SKM-1 (cell line): ENCODE results near the gene ANKFN1.
A peak's percentile ranks its signal among the peaks of the same experiment; 100 is the strongest.

Source experiments
- DNase-seq: peaks from one replicate; lab custom pipeline; 2025; ENCODE audit not compliant: unreplicated experiment; lab: John Stamatoyannopoulos, UW

Gene ANKFN1, protein sequence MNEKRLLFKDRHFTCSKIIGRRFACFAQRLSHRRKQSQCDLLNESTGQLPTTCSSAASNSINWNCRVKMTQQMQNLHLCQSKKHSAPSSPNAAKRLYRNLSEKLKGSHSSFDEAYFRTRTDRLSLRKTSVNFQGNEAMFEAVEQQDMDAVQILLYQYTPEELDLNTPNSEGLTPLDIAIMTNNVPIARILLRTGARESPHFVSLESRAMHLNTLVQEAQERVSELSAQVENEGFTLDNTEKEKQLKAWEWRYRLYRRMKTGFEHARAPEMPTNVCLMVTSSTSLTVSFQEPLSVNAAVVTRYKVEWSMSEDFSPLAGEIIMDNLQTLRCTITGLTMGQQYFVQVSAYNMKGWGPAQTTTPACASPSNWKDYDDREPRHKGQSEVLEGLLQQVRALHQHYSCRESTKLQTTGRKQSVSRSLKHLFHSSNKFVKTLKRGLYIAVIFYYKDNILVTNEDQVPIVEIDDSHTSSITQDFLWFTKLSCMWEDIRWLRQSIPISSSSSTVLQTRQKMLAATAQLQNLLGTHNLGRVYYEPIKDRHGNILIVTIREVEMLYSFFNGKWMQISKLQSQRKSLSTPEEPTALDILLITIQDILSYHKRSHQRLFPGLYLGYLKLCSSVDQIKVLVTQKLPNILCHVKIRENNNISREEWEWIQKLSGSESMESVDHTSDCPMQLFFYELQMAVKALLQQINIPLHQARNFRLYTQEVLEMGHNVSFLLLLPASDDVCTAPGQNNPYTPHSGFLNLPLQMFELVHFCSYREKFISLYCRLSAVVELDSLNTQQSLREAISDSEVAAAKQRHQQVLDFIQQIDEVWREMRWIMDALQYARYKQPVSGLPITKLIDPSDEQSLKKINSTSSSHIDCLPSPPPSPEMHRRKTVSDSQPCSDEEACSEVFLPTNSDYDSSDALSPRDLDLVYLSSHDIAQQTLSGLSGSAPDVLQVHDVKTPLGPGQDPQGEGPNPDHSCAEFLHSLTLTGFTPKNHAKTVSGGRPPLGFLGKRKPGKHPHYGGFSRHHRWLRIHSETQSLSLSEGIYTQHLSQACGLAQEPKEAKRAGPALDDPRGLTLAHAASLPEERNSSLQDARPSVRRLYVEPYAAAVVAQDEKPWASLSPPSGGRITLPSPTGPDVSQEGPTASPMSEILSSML

DNA sequence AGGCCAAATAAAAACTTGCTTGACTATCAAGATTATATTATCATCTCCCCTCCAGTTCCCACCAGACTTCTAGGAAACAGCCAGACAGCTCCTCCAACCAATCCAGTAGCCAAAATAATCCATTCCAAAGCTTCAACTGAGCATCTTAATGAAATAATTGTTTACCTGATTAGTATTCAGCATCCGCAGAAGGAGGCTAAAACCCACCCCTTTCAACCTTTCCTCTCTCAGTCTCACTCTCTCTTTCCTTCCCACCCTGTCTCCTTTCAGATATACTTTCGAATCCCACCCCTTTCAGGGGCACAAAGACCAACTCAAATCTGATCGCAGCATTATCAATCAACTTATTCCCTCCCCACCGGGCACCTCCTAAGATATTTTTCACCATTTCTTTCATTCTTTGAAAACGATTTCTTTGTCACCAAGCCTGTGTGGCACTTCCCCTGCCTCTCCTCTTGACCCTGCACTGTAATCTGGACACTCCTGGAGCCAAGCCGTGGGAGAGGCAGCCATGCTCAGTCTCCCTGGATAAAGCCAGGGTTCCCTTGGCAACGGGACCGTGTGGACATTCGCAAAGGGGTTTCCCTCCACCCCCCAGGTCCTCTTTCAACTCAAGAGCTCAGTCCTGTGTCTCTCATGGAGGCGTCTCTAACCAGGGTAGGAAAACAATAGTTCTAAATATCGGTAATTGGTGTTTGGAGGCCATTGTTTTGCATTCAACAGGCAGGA, at the start of gene ANKFN1:
Gene ANKFN1 (plus strand): TSS at position 602 of the 729 bp plus-strand sequence. CDS start 59,193 bp downstream, outside the sequence.
- no peak for DNase-seq

DNA sequence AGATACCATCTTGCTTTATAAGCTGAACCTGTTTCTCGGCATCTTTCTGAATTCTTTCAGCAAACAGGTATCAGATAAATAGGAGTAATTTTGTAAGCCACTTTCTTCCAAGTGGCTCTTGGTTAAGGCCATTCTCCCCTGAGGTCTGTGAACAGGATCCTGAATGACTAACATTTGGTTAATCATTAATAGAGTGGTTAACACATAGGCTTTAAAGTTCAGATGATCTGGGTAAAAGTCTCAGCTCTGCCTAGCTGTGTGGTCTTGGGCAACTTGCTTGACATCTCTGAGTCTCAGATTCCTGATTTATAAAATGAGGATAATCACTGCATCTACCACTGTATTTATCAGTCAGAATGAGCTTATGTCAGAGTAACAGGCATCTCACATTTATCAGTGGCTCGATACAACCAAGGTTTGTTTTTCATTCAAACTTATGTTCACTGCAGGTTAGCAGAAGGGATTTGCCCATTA, 44.4 kb upstream of the ANKFN1 start:
- no peak for DNase-seq

DNA sequence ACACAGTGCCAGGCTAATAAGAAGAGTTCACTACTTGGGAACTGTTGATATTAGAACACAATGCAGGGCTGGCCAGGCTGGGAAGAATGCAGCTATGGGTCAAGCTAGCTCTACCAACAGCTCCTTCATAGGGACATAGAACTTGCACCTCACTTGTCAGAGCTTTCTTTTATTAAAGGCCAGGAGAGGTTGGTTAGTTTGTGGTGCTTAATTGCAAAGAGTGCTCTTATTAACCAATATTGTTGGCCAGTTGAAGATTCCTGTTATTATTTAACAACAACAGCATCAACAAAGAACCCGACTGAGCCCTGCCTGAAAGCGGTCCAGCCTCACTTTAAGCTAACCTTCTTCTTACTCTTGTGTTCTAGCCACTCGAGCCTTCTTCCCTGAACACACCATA, 43.4 kb upstream of the ANKFN1 start:
- DNase-seq: no peak

DNA sequence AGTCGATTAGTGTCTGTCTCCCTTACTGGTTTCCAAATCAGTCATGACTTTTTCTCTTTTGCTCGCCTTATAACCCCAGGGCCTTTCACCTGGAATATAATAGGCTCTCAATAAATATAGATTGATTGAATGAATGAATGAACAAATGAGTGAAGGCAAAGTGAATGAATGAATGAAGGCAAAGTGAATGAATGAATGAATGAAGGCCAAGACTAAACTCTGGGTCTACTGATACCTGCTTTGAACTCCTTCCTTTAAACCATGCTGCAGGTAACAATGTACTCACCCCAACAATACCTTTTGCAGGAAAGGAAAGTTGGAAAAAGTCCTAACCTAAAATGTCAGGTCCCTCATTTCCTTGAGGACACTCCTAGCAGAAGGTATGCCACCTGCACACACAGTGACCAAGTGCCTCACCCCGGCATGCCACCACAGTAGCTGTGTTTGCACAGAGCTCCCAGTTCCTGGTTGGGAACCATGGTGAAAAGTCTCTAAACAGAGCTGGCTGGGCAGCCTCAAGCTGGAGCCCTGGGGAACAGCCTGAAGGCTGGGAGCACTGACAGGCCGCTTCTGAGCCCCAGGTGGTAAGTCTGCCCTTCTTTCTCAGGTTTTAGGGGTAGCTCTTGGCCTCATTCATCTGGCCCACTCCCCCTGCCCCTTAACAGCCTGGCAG, 42.7 kb upstream of the ANKFN1 start:
- DNase-seq: no peak

DNA sequence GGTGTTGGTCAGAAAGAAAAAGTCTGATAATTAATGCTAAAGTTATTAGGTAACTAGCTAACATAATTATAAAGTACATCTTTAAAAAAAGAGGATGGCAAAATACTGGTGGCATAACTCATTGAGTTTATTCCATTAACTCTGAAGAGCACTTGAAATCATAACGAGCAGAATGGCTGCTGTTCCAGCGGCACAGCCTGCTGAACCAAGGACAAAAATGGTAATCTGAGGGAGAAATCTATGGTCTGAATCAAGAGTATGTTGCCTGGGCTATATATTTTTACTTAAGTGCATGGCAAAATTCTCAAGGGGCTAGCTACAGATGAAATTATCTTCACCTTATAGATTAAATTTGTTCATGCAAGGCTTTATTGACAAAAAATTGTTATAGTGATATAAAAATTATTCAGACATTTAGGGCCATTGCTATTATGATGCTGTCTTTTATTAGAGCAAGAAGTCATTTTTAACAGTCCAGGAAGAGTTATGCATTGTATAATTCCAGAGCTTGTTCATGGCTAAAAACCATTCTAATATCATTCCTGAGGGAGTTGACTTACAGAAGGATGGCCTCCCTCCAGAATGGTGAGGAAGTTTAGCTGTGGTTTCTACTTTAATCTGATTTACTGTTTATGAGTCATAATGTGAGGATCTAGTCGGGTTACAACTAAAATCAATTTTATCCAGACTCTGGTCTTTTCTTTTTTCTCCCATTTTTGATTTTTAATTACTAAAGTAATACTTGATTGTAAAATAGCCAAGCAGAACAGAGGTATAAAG, 41.4 kb upstream of the ANKFN1 start:
- no peak for DNase-seq

DNA sequence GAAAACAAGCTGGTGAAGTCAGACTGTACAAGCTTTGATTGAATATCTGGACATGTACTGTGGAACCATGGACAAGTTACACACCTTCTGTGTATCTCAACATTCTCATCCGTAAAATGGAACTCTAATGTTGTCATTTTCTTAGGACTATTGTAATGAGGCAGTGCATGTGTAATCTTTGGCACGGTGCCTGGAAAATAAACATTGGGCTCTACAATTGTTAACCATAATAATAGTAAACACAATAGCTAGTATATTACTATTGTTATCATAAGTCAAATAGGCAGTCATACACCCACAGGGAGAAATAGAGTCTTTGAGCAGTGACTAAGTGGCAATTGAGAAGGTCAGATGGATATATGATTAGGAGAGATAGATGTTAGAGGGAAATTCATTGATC, 39.8 kb upstream of the ANKFN1 start:
- DNase-seq: no peak

DNA sequence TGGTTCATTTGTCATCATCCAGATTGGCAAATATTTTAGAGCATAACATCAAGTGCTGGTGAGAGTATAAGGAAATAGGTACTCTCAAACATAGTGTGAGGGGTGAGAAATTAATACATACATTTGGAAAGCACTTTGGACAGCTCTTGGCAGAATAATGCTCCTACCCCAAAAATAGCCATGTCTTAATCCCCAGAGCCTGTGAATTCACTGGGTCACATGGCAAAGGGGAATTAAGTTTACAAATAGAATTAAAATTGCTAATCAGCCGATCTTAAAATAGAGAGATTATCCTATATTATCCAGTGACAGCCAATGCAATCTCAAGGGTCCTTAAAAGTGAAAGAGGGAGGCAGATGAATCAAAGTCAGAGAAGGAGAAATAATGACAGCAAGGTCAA, 38.8 kb upstream of the ANKFN1 start:
- DNase-seq: no peak

DNA sequence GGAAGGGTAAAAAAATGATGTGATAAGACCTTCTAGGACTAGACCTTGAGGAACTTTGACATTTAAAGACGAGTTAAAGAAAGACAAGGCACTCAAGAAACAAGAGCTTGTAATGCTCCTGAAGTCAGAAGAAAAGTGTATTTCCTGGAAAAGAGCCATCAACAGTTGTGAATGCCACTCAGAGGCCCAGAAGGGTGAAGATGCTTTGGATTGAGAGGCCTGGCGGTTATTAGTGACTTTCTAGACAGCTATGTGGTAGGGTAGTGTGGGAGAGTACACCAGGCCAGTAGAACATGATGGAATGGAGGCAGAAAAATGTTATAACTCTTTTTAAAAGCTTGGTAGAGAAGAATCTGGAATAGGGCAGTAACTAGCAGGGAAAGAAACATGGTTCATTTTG, 34.1 kb upstream of the ANKFN1 start:
- no peak for DNase-seq

DNA sequence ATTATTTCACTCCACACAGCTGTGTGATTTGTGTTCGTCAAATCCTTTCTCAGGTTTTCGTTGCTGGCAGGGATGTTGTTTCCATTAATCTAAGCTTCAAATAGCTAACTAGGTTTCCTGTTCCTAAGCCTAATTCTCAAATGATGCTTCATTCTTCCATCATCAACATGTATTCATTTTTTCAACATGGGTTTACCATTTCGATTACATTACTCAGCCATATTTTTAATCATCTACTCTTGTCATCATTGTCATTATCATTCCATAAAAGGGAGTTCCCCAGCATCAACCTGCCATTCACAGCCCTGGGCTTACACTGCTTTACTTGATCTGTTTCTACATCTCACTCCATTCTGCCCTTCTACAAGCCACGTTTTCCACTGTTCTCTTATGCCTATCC, 33.3 kb upstream of the ANKFN1 start:
- DNase-seq: no peak

DNA sequence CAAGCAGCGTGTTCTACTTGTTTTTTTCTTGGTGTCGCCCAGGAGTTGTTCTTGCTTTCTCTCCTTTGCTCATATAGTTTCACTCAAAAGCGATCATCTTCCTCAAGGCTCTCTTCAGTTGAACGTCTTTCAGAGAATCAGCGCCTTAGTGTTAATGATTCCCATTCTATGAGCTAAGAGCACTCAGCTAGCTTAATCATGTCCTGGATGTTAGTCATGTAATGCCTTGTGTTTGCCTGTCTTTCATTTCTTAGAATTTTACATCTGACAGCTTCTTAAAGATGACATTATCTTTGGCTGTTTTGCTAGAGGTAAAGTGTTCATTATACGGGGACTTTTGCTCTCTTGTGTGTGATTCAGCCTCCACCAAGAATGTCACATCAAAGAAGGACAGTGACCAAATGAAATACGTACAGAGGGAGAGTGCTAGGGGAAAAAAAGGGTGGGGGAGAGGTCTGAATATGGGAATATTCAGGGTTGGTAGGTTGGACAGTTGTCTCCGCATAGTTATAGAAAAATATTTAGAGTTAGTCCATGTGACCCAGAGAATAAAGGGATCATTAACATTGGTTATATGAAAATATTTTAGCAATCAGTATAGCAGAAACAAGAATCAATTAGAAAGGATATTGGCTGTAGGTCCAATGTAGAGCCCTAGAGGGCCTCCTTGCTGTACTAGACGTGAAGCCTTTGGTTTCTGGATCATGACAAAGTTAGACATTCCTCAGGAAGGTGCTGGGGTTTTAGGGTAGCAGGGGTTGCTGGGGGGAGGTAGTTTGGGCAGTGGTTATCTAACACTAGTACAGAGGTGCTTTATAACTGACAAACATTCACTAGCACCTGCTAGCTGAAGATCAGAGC, 31.9 kb upstream of the ANKFN1 start:
- DNase-seq: no peak

DNA sequence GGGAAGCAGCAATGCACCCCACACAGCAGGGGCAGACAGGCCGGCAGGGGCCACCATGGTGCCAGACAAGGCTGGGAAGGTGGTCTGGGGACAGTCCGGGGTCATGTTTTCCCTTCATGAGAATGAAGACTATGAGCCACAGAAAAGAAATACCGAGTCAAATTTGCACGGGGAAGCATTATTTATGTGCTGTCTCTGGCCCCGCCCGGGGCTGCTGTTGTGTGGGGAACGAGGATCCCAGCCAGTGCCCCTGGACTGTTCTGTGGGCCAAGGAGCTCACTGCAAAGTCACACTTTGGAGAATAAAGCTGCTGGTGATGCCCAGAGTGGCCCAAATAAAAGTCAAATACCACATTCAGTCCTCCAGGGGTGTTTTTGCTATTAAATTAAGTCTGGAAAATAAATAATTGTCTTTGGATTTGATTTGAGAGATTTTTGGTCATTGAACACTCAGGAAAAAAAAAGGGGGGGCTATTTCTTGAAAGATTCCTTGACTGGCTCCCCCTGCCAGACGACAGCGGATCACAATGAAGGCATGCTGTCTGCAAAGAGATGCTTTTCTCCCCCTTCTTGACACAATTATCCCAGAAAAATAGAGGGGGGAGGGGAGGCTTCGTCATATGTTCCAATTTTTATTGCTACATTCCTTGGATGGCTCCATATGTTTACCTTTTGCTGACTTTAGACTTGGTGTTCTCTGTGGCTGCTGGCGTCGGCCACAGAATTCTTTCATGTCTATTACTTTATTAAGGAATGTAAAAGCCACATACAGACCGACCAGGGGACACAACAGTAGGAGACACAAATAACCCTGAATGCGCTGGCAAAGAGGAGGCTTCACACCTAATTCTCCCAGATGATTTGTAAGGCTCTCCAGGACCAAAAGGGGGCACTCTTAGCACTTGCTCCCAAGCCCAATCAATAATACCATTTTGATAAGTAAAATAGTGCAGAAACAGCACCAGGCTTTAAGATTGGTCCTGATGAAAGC, 27.1 kb upstream of the ANKFN1 start:
- DNase-seq: peak; percentile 18

DNA sequence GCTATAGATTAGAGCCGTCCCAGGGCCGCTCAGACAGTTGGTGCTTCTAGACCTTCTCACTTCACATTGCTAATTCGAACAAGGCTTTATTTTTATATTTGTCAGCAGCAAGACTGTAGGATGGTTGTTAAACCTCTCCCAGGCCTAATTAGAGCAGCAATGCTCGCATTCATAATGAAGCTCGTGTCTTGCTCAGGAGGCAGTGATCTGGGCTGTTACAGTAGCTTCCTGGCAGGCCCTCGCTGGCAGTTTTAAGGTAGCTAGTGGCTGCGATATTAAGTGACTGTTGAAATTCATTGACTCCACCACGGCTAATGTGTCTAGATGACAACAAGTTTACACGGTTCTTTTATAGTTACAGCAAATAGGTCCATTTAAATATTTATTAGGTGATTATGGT, 23.2 kb upstream of the ANKFN1 start:
- DNase-seq: no peak

DNA sequence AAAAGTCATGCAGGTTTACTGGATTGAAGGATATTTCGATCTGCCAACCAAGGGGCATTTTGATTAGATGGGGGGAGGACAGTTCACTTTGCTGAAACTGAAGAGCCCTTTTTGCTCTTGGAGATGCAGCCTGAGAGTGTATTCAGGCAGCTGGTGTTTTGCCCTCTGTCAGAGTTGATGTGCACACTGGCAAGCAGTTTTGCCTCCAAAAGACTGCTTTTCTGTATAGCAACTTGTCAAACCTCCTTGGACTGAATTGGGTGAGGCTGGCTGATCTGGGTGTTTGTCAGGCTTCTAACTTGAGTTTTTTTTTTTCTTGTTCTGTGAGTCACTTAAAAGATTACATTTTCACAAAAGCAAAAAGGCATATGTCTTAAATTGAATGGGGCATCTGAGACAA, 22.6 kb upstream of the ANKFN1 start:
- DNase-seq: no peak

DNA sequence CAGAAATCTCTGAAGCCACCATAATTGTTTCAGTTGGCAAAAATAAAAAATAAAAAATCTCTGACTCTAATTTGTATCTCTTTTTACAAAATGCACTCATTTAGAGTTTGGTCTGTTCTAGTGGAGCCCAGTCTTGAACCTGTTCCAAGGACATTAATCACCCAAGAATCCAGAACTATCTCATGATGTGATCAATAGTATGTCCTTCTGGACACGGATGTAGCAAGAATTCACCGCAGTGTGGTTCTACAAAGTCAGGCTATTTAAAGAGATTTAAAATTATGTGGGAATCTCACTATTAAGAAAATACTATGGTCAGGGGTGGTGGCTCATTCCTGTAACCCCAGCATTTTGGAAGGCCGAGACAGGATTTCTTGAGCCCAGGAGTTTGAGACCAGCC, 21.8 kb upstream of the ANKFN1 start:
- DNase-seq: no peak

DNA sequence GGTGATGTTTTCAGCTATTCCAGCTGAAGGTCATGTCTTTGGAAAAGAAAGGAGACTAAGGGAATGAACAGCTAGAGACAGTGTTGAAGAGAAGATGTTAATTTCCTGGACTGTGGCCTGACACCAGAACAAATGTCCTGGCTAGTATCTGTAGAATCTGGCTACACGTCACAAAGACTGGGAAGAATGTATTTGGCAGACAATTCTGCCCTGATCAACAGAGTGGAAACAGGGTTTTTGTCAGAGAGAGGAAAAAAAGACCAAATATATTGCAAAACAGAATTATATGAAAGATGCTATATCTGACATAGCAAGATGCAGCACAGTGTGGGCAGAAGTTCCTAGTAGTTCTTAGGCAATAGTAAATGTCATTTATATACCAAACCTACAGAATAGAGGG, 17.0 kb upstream of the ANKFN1 start:
- DNase-seq: no peak

DNA sequence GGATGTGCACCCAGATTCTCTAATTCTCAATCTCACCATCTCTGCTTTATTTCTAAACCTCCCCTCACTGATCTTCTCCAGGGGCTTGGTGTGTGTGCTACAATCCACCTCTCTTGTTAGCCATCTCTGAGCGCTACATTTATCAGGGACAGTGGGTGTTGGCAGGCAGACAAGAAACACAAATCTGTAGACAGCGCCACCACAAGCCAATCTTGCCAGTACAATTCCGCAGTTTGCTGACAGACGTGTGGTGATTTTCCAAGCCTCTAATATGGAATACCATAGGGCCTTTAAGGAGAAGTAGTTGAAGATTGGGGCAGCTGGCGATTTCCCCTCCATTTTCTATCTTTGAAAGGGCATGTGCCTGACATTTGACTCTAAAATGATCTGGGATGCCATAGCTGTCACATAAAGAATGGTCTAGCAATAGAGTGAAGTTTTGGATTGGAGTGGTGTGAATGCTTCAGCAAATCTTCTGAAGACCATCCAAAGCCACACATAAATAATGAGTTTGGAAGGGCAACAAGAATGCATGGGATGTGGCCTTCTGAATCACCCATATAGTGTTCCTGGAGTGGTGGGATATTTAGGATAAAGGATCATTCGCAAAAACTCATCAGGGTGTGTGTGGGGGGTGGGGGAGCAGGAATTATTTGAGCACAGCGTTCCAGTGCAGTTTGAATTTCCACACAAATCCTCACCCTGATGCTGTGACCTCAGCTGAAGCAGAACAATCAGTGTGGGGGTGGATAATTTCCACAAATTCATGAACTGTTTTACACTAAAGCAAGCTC, 12.0 kb upstream of the ANKFN1 start:
- no peak for DNase-seq

DNA sequence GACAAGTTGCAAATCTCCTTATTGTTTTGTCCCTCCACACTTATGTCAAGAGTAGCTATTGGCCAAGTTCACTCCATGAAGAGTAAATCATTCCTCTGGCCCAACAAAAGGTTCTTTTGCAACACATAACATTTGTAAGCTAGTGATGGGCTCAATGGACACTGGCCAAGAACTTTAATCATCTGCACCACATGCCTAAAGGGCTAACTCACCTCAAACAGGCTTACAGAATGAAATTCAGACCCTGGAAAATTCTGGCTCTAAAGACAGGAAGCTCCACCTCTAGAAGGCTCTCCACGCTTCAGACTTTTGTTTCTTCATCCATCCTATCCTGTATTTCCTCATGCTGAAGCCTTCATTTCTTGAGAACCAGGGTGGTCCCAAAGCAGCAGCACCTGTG, 10.9 kb upstream of the ANKFN1 start:
- no peak for DNase-seq
